Amniotic stem cell (primary cell): ENCODE measurements around the gene DLAT.
"Not testable (repeated sequence)": the region's sequence is repeated elsewhere in the genome, so short reads cannot be mapped to it uniquely, and the experiment has no call there.

Experiments used
- DNase-seq: peaks from one replicate; lab custom pipeline; 2025; lab: John Stamatoyannopoulos, UW

DLAT gene

GRCh38 chr11:112005422-112006094 lies 19.6 kb upstream of the DLAT start:
- no peak for DNase-seq

DNA sequence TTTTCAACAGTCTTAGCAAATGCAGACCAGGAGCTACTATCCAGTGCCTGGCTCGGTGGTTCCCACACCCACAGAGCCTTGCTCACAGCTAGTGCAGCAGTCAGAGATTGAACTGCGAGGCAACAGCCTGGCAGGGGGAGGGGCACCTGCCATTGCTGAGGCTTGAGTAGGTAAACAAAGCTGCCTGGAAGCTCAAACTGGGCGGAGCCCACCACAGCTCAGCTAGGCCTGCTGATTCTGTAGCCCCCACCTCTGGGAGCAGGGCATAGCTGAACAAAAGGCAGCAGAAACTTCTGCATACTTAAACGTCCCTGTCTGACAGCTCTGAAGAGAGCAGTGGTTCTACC lies 19.1 kb upstream of the DLAT start:
- not testable (repeated sequence) for DNase-seq

GRCh38 chr11:112011451-112011850 lies 13.8 kb upstream of the DLAT start:
- not testable (repeated sequence) for DNase-seq

- DNase-seq = no peak
These were observed 12.3 kb upstream of the DLAT start for GRCh38 chr11:112012874-112013273.

- DNase-seq = no peak
These were observed 11.6 kb upstream of the DLAT start for GRCh38 chr11:112013497-112014164.

DNA sequence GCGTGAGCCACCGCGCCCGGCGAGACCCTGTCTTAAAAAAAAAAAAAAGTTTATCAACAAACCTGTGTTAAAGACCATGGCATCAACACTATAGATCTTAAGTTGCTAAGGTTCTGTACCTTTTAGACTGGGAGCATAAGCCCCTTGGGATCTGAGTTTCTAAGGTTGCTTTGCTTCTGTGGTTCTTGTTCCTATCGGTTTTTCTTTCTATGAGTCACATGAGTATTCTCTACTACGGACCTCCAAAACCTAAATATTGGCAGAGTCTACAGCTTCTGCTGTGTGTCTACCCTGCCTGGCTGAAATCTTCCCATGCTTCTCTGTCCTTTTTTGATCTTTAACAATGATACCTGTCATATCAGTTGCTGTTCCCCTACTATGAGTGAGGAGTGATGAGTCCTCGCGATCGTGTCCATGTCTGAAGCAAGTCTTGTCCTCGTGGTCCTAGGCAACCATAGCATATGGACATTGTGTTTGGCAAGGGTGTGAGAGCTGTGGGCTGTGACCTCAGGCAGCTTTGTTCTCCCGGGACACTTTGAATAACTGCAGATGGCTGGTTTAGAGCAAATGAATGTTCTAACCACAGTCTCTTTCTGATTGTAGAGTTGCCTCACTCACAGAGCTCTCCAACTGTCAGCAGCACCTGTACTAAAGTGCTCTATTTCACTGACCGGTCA lies 9.0 kb upstream of the DLAT start:
- no peak for DNase-seq

DNA sequence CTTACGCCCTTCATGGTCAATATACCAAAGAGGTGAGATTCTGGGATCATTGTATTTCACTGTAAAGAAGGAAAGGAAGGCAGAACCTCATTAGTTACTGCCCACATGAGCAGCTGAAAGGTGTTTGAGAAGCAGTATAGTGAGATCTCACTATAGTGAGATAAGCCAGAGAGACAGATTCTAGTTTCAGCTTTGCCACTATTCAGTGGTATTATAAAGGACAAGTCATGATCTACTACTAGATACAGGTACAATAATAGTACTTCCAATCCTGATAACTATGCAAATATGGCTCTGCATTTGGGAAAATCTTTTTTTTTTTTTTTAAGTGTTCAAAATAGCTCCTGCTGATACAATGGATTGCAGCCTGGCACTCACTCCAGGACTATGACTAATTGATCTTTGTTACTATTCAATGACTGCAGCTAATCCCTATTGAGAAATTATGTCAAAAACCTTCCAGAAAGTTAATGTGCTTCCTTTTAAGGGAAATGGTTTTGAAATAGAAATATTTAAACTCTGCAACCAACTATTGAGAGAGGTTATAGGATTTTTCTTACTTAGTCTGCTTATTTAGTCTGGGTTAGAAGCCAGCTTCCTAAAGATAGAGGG lies 8.3 kb upstream of the DLAT start:
- no peak for DNase-seq

GRCh38 chr11:112017538-112017937 lies 7.7 kb upstream of the DLAT start:
- DNase-seq = no peak

GRCh38 chr11:112019066-112019465 lies 6.1 kb upstream of the DLAT start:
- DNase-seq = no peak

DNA sequence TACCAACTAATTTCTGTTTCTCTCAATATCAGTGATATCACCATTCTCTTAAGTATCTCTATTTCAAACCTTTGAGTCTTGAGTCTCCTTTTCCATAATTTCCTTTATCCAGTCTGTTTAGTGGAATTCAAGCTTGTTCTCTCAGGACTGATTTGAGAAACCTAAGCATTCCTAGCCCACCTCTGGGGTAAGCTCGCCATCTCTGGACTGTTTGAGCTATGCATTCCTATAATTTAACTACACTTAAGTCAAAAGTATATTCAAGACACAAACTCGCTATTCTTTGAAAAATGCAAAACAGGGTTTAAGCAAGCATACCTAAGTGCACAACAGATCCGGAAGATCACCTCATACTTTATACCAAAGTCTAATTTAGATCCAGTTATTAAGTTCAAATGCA lies 2.1 kb upstream of the DLAT start:
- DNase-seq = no peak

DNA sequence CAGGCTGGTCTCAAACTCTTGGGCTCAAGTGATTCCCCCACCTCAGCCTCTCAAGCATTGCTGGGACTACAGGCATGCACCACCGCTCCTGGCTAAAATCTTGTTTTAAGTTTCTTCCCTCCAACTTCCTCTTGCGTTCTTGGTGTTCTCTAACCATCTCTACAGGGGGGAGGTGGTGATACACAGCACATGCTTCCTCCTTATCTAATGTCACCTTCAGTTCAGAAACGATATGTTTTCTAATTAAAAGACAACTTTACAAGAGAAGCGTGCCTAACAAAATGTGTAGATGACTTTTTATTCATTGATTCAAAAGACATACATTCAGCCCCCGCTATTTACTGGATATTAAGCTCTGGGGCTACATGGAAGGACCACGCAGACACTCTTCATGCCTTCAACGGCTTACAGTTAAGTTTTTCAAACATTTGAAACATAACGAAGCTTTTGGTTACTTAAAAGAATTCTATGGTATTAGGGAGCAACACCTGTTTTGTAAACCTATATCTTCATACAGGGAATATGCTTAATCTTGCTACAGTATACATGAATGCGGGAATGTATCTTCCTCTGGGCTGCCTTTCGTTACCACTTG lies 933 bp upstream of the DLAT start:
- no peak for DNase-seq

DNA sequence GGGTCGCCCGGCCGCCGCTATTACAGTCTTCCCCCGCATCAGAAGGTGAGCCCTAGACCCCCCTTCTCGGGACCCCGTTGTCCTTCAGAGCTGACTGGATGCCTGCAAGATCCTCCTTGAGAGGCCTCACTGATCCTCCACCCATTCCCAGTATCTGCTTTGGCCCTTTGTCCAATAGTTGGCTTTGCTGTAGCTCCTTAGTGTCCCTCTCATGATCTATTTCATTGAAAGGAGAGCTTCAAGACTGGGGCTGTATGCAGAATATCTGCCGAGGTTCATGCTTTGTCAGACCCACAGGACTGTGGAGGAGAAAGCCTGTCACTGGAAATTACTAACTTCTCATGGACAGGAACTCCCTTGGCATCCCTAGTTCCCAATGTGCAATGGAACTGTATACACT lies 499 bp downstream of the DLAT start:
- no peak for DNase-seq

DNA sequence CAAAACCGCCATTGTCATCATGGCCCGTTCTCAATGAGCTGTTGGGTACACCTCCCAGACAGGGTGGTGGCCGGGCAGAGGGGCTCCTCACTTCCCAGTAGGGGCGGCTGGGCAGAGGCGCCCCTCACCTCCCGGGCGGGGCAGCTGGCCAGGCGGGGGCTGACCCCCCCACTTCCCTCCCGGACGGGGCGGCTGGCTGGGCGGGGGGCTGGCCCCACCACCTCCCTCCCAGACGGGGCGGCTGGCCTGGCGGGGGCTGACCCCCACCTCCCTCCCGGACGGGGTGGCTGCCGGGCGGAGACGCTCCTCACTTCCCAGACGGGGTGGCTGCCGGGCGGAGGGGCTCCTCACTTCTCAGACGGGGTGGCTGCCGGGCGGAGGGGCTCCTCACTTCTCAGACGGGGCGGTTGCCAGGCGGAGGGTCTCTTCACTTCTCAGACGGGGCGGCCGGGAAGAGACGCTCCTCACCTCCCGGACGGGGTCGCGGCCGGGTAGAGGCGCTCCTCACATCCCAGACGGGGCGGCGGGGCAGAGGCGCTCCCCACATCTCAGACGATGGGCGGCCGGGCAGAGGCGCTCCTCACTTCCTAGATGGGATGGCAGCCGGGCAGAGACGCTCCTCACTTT lies 1.7 kb downstream of the DLAT start:
- DNase-seq = not testable (repeated sequence)

DNA sequence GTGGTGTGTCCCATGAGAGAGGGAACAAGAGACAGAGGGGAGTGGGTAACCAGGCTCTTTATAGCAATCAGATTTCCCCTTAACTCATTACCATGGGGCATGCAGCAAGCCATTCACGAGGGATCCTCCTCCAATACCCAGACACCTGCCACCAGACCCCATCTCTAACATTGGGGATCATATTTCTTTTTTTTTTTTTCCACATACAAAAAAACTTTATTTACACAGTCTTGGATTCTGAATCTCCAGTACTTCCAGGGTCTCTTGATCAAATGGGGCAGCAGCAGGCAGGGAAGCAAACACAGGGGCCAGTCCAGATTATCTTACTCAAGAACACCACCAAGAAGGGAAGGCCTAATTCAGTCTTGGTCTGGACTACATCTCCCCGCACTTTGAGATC lies 4.3 kb downstream of the DLAT start:
- DNase-seq = no peak

GRCh38 chr11:112033902-112034301 lies 8.7 kb downstream of the DLAT start:
- no peak for DNase-seq

DNA sequence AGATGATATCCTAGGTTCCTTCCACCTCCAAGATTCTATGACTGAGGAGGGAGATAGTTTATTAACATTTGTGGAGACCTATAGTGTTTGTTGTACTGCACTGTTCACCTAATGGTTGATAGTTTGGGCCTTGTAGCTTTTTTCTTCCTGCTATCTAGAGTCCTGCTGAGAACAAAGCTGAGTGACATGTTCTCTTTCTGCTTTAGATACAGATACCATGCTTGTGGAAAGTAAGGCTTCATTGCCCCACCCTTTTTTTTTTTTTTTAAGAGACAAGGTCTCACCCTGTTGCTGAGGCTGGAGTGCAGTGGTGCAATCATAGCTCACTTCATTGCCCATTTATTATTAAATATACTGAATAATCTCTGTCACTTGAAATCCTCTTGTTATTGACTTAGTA lies 12.3 kb downstream of the DLAT start:
- DNase-seq = no peak

DNA sequence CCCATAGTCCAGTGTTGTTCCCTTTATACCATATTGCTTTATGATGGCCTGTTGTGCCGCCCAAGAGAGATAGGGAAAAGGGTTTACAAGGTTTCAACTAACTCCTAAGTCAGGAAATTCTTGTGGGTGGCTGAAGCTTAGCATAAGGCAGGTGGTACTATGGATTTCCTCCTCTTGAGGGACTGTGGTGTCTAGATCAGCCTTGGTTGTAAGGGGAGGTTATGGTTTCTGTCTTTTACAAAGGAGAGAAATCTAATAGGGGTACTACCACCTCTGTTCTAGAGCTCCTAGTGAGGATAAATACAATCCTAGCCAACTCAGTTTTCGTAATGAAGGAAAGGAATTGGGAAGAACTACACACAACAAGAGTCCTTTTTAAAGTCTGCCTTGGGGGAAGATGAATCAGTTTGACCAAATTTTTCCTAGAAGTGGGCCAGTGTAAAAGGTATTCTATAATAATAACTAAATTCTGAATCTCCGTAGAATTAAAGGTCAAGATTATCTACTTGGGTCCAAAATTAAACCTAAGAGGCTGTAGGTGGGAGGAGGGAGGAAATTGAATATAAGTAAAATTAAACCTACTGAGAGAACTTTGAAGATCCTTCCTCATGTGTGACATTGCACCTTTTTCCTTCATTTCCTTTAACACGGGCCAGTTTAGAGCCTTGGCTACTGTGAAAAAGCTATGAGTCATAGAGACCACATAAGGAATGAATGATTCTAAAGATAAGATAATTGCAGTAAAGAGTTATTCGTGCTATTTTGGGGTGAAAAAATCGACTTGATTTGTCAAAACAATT lies 17.2 kb downstream of the DLAT start:
- DNase-seq = no peak

DNA sequence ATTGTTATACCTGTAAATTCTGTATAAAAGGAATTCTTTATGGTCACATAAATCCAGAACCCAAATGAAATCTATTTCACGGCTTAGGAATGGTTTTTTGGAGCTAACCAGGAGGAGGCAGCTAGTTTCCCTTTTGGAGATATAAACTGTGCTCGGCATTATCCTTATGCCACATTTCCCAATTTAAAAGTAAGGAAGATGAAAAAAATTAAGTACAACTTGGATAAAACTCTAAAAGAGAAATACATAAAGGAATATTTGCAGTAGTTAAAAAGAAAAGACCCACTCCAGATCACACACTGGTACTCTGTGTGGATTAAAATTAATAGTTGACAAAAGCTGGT lies 17.7 kb downstream of the DLAT start:
- DNase-seq = no peak

- DNase-seq = no peak
These were observed 19.8 kb downstream of the DLAT start for GRCh38 chr11:112044961-112045360.

GRCh38 chr11:112046647-112047046 lies 21.4 kb downstream of the DLAT start:
- DNase-seq = not testable (repeated sequence)

DNA sequence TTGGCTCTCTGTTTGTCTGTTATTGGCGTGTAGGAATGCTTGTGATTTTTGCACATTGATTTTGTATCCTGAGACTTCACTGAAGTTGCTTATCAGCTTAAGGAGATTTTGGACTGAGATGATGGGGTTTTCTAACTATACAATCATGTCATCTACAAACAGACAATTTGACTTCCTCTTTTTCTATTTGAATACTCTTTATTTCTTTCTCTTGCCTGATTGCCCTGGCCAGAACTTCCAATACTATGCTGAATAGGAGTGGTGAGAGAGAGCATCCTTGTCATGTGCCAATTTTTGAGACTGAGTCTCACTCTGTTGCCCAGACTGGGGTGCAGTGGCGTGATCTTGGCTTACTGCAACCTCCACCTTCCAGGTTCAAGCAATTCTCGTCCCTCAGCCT lies 23.0 kb downstream of the DLAT start:
- not testable (repeated sequence) for DNase-seq
